ENCODE measurements around the gene SLC24A3. TPM values are rescaled to one million over a fixed set of nuclear protein-coding genes. Genes with fewer than 3 reads are reported as not detected.

The SLC24A3 gene
- polyA plus RNA-seq, 1 donor: 28.9 TPM

DNA sequence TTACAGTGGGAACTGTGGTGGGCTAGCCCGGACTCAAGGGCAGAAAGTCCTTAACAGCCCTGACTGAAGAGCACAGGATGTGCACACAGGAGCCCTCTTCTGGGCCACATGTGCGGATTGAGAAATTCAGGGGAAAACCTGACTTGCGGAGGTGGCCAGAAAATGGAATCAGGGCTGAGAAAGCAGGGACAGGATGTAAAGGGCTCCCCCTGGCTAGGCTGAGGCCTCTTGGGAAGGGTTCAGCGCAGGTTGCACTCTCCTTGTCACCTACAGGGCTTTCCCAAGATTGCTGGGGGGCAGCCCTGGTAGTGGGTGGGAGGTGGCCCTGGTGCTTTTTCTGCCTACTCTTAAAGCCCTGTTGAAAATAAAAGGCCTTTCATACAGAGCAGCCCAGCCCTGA lies 251.2 kb downstream of the SLC24A3 start:
- DNase-seq: no peak

GRCh38 chr20:19465536-19465935 lies 253.1 kb downstream of the SLC24A3 start:
- no peak for DNase-seq

- no peak for DNase-seq
Observed at GRCh38 chr20:19466206-19466928, 253.9 kb downstream of the SLC24A3 start.

GRCh38 chr20:19473216-19473921 lies 260.9 kb downstream of the SLC24A3 start:
- no peak for DNase-seq

DNA sequence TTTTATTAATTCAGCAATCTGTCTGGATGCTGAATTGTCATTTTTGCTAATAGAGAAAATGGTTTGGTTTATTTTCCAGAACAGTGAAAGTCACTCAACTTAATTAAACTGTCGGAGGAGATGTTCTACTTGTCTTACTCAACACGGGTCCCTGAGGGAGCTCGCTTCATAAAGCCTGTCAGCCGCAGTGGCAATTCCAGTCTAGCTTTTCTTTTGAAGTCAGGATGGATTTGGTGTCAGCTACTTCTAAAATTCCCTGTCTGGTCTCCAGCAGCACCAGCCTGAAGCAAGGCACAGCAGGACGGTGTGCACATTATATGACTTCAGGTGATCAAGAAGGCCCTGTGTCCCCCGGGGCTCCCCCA lies 261.5 kb downstream of the SLC24A3 start:
- DNase-seq: no peak

GRCh38 chr20:19478320-19478895 lies 266.0 kb downstream of the SLC24A3 start:
- no peak for DNase-seq

DNA sequence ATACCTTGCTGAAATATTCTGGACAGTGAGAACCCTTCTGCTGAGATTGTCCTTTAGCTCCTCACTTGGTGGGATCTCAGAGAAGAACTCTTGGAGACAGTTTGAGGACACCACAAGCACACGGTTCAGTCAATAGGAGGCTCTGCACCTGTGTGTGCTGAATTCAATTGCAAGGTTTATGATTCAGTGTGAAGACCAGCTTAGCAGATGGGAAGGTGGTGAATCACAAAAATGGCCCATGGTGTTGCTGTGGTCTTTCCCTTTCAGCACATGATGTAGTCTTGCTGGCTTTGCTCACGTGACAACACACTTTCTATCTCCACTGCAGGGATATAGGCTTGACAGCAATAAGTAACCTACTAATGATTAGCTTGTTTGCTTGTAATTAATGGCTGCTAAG lies 270.3 kb downstream of the SLC24A3 start:
- DNase-seq: no peak

DNA sequence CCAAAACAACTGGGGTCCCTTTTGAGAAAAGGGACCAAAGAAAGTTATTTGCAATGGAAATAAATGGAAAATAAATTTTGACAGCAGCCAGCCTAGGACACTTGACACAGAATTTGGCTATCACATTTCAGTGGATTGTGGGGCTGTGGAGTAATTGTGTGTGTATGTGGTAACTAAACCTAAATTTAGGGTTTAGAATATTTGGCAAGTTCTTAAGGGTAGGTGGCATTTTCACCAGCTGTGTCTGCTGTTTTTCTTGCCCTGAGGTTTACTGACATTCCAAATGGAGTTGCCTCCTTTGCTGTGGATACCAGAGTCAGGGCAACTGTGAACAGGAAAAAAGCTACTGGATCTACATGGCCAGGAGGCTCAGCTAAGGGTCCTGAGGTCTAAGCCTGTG lies 270.9 kb downstream of the SLC24A3 start:
- DNase-seq: no peak

GRCh38 chr20:19486446-19486845 lies 274.0 kb downstream of the SLC24A3 start:
- DNase-seq: no peak

- DNase-seq: no peak
Observed at GRCh38 chr20:19487420-19487819, 275.0 kb downstream of the SLC24A3 start.

DNA sequence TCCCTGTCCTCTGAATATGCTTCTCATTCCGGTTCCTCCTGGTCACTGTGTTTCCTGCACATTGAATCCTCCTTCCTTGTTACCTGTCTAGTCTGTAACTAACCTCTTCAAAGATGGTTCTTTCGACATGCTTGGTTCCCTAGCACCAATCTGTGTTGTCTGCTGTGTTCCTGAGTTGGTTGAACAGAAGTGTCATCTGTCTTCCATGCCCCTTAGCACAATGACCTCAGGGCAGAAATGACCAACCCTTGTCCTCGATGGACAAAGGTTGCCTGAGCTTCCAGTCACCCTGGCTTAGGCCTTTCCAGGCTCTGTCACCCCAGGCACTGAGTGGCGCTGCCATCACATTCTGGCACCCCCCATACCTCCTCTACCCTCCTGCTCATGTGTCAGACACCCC lies 278.8 kb downstream of the SLC24A3 start:
- DNase-seq: no peak

DNA sequence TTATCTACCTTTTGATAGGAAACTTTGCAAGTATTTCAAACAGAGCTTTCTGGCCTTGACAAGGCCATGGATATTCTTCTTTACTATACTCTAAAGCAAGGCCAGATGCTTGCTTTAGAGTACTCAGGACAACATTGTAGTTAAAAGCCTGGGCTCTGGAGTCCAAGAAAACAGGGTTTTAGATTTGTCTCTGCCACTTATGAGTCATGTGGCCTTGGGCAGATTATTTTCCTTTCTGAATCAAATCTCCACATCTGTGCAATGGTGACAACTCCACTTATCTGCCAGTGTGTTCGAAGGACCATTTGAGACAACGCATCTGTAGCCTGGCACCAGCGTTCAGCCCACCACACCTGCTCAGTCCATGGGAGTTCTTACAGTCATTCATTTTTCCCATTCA lies 279.7 kb downstream of the SLC24A3 start:
- DNase-seq: no peak

DNA sequence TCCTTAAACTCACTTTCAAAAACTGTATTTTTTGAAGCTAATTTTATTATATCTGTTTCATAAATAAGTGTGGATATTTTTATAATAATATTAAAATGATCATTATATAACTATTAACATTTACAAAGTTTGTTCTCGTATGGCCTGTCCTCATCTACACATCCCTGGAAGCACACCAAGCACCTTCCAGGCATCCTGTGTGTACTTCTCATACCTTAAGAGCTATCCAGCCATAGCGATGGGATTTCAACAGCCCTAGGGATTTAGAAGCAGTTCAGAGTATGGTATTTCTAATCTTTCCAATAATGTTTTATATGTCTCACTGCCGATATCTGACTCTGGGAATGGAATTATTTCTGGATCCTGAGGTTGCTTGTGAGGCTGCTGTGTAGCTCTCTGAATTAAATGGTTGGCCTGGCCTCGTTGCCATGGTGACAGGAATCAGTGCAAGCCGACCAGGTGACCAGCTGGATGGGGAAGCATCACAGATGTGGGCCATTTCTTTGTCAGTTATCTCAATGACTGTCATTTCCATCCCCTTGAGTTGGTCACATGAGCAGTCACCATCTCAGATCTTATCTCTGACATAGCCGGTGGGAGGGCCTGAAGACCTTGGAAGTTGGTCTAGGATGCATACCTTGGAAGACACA lies 280.4 kb downstream of the SLC24A3 start:
- no peak for DNase-seq

DNA sequence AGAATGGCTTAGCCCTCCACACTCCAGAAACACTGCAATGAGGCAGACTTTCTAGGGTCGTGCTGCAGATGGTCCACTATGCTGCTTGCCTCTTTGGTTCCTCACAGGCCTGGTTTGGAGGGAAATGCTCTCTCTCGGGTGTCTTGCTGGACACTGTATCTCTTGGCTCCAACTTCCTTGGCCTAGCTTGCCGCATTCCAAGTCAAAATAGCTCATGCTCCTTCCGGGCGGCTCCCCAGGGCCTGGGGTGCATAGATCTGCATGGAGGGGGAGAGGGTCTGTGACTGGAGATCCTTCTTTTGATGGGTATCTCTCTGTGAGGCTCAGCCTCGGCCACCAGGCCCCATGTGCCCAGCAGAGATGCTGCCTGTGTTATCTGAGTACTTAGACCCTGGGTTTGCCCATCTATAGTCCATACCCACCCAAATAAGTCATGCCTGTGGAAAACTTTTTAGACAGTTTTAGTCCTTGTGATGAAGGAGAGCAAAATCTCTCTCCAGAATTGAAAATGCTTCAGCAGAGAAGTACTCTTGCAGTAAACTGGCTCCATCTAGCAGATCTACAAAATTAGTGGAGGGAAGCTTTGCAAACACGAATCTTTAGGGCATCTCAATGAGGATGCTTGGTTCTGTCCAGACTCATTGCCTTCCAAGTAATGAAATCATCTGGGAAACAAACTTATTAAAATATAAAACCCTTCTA lies 281.5 kb downstream of the SLC24A3 start:
- DNase-seq: no peak

- no peak for DNase-seq
Observed at GRCh38 chr20:19495905-19496703, 283.7 kb downstream of the SLC24A3 start.

DNA sequence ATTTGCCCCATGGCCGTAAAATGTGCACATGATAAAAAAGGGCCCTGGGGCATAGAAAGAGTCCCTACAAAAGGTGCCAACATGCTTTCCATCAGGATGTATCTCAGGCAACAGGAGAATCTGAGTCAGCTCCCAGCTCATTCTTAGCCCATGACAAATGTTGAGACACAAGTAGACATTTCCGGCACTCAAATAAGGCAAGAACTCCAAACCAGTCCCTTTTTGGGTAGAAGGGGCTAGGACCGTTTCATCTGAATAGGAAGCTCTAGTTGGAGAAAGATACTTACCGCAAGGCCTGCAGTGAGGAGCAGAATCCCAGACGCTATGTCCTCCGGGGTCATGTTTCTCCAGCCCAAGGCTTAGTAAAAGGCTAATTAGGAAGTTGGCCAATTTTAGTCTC lies 284.6 kb downstream of the SLC24A3 start:
- DNase-seq: no peak

DNA sequence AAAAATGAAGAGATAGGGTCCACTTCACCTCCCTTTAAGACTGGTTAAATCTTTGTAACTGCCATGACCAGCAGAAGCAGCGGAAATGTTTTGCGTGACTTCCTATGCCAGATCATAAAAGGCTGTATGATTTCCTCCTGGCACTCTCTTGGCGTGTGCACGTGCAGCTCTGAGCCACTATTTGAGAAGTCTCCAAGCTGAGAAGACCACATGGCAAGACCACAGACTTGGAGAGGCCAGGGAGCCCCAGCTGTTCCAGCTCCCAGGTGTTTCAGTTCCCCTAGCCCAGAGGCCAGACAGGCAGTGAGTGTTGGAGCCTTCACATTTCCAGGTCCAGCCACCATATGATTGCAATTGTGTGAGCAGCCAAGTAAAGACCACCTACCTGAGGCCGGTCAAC lies 286.3 kb downstream of the SLC24A3 start:
- DNase-seq: no peak

- DNase-seq: no peak
Observed at GRCh38 chr20:19501476-19502115, 289.2 kb downstream of the SLC24A3 start.

GRCh38 chr20:19502169-19502568 lies 289.7 kb downstream of the SLC24A3 start:
- peak; percentile 22 for DNase-seq

- no peak for DNase-seq
Observed at GRCh38 chr20:19504251-19504650, 291.8 kb downstream of the SLC24A3 start.

- DNase-seq: no peak
Observed at GRCh38 chr20:19506021-19506420, 293.6 kb downstream of the SLC24A3 start.
